NCI-H524 (cell line): Measurements from ENCODE around the gene XRCC1.
"Not testable (repeated sequence)": the region's sequence is repeated elsewhere in the genome, so short reads cannot be mapped to it uniquely, and the experiment has no call there.

ENCODE experiments used
- DNase-seq, 2 experiments: peaks; one replicate each; lab custom pipeline; 2025; lab: John Stamatoyannopoulos, UW

Gene XRCC1

DNA sequence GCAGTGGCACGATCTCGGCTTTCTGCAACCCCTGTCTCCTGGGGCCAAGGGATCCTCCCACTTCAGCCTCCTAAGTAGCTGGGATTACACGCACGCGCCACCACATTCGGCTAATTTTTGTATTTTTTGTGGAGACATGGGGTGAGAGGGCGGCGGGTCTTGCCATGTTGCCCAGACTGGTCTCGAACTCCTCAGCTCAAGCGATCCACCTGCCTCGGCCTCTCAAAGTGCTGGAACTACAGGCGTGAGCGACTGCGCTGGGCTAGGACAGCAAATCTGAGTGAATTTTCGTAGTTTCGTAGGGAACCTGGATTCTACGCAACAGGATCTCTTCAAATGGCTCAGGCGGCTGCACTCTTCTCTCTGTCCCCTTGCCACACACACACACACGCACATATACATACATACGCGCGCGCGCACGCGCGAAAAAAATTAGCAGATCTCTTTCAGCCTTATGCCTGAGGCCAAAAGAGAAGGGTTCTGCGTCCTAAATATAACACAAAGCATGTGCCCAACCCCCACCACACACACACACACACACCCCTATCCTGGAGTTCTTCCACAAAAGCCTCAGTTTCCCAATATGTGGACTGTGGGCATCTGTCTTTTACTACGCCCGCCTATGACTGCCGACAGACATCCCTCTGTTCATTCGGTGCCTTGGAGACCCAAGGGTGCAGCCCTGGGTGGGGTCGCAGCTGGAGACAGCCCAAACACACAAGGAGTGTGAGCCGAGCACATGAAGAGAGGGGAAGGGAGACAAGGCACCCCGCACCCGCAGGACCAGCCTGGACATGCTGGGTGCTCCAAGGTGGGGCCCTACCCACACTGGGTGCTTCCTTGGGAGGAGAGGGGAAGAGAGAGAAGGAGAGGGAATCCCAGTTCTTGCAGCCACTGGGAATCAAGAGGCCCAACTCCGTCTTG lies 890 bp upstream of the XRCC1 start:
- no peak for DNase-seq

DNA sequence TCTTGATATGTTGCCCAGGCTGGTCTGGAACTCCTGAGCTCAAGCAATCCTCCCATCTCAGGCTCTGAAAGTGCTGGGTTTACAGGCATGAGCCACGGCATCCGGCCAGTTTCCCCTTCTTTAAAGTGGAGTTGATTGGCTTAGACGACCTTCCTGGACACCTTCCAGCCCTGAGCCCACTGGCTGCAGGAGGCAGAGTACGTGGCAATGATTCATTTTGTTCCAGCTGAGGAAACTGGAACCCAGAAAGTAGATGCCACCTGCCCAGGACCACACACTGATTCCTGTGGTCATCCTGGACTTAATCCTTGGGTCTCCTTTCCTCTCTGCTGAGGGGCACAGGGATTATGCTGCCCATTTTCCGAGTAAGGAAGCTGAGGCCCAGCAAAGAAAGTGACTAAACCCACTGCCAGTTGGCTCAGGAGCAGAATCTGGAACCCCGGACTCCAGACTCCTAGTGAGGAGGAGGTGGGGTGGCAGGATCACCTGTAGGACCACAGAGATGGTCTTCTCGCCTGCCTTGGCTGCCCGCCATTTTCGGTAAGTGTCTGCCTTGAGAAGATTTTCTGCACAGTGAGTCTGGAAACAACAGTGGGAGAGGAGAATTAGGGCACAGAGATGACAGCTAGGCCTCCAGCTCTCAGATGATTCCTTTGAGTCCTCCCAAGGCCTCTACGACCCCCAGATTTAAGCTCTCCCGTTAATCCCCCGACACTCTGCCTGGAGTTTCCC lies 737 bp downstream of the XRCC1 start:
- no peak for DNase-seq

DNA sequence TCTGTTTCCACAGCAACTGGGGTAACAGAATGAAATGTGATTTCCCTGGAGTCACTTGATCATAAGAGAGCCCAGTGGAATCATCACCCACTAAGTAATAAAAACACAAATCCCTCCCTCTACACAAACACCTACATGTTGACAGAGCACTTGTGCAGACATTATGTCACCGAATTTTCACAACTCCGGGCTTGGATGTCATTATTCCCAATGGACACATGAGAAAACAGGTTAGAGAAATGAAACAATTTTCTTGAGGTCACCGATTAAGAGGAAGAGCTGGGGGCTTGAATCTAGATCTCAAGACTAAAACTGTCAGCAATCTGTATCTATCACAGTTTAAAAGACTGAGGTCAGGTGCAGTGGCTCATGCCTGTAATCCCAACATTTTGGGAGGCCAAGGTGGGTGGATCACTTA lies 3.1 kb downstream of the XRCC1 start:
- DNase-seq, result no peak

DNA sequence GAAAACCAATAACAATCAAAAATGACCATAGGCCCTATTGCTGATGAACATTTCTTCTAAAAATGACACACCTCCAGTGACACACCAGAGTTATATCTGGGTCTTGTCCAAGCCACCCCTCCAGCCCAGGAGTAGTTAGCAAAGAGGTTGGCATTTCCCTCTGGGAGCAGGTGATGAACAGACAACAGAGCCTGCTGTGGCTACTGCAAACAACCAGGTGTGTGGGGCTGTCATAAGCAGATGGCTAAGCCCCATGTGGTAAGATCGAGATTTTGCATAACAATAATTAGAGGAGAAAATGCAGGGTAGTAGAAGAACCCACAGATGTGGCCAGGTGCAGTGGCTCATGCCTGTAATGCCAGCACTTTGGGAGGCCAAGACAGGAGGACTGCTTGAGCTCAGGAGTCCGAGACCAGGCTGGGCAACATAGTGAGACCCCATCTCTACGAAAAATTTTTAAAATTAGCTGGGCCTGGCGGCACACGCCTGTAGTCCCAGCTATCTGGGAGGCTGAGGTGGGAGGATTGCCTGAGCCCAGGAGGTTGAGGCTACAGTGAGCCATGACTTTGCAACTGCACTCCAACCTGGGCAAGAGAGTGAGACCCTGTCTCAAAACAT lies 5.0 kb downstream of the XRCC1 start:
- peak in 1 of 2 experiments; percentile 60 for DNase-seq

DNA sequence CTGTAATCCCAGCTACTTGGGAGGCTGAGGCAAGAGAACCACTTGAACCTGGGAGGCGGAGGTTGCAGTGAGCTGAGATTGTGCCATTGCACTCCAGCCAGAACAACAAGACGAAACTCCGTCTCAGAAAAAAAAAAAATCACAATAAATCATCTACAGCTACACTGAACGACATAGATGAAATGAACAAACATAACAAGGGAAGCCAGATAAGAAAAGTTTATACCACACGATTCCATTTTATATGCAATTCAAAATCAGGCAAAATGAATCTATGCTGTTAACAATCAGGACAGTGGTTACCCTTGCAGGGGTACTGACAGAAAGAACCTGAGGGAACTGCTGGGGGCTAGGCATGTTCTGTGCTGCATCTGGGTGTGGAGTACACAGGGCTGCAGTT lies 5.7 kb downstream of the XRCC1 start:
- no peak for DNase-seq

DNA sequence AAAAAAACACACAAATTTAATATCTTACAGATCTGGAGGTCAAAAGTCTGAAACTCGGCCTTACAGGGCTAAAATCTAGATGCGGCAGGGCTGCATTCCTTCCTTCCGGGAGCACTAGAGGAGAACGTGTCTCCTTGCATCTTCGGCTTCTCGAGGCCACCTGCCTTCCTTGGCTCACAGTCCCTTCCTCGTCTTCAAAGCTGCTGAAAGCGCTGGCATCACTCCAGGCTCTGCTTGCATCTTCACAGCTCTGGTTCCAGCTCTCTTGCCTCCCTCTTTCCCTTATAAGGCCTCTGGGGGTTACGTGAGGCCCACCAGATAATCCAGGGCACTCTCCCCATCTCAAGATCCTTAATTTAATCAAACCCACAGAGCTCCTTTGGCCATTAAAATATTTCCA lies 10.5 kb downstream of the XRCC1 start:
- DNase-seq, result peak in 1 of 2 experiments; percentile 45

DNA sequence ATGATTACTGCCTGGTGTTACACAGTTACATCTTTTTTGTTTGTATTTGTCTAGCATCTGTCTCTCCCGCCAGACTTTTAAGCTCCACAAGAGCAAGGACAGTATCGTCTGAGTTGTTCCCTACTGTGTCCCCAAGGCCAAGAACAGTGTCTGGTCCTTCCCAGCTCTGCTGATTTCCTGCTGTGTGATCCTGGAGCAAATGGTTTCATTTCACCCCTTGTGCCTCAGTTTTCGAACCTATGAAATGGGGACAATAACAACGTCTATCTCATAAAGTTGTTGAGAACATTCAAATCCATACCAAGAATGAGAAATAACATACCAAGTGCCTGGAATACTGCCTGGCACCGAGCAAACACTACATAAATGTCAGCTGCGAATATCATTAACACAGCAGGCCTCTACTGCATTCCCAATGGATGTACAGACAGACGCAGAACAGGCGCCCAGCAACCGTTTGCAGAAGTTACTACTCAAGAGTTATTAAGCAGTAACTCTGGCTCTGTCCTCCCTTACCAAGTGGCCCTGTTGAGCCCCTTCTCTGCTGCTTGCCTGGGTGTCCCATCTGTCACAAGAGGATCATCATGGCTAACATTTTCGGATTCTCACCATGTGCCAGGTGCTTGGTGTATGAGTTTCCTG lies 11.4 kb downstream of the XRCC1 start:
- DNase-seq, result peak; percentile 53 to 72

DNA sequence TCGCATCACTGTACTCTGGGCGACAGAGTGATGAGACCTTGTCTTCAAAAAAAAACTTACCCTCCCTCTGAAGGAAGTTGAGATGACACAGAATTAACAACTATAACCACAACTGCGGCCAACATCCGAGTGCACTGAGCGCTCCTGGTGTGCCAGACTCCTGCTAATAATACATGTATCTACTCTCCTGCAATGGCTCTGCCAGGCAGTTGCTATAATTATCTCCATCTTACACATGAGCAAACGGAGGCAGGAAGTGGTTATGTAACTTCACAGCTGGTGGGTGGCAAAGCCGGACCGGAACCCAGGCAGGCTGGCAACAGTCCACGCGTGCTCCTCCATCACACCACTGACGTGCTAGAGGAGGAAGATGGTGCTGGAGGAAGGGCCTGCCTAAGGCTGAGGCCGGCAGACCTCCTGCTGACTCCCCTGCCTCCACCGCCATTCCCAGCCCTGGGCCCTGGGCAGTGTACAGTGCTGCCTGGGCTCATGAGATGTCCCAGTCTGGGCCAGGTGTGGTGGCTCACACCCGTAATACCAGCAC lies 12.6 kb downstream of the XRCC1 start:
- no peak for DNase-seq

DNA sequence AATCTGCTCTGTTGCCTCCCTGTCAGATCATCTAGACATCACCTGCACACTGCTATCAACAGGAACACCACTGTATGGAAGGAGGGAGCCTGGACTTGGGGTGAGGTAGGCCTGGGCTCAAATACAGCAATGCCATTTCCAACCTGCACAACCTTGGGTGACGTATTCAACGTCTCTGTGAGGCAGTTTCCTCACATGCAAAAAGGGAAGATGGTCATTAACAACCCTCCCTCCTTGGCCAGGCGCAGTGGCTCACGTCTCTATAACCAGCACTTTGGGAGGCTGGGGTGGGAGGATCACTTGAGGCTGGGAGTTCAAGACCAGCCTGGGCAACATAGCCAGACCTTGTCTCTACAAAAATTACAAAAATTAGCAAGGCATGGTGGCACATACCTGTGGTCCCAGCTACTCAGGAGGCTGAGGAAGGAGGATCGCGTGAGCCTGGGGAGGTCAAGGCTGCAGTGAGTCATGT lies 13.1 kb downstream of the XRCC1 start:
- no peak for DNase-seq

DNA sequence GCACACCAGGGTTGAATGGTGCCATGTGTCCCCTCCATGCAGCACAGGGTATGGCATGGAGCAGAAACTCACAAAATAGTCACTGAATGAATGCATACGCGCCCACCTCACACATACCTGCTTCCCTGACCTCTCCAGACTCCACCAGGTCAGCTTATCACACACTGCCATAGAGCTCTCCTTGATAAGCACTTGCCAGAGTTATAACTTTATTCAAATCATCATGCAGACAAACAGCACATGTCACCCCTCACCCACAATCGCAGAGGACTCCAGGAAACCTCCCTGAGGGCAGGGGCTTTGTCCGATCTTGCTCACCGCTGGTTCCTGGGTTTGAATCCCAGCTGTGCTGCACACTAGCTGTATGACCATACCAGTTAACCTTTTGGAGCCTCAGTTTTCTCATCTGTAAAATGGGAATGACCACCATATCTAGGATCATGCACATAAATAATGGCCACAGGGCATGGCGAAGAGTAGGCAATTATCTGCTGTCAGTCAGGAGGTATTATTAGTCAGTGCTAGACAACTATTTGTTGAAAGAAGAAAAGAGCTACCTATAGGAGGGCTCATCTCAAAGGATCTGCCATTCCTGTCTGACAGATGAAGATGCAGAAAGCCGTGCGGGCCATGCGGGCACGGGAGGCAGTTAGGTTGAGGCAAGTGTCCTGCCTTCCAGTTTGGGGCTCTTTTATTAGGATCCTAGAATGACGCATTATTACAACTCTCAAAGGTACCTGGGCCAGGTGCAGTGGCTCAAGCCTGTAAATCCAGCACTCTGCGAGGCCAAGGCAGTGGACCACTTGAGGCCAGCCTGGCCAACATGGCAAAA lies 14.0 kb downstream of the XRCC1 start:
- DNase-seq, result no peak

DNA sequence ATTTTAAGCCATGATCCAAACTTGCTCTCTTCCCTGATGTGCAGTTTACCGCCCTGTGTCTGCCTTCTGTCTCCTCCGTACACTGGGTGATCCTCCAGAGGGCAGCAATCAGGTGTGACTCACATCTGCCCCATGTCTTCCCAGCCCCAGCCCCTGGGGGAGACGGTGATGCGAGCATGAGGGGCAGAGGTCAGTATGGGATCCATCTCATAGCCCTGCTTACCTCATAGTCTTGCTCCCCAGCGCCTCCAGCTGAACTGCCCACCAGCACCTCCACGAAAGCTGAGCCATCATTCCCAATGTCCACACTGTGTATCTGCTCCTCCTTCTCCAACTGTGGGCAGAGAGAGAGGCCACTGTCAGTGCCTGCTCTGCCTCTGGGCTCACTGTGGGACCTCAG lies 14.6 kb downstream of the XRCC1 start:
- no peak for DNase-seq

DNA sequence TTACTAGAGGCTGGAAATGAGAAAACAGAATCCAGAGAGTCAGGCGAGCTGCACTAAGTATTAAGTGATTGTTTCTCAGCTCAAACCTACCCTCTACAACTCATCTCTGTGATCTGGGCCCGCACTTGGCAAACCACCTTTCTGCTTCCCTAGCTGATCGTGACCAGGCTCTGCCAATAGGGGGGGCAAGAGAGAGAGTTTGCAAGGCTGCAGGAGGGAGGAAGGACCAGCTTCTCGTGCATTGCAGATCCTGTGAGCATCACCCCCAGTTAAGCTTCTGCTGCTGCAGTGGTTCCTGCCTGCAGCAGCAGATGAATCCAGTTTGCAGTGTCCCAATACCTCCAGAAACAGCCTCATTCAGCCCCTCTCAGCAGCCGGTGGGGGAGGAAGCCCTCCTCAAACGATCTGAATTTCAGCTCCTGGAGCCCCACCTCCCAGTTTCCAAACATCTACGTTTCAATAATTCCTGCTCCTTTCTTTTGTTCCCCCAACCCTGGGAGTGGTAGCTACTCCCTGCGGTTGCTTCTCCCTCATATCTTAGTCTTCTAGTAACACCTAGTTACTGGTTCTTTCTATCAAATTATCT lies 20.0 kb downstream of the XRCC1 start:
- DNase-seq, result peak; percentile 30 to 61

DNA sequence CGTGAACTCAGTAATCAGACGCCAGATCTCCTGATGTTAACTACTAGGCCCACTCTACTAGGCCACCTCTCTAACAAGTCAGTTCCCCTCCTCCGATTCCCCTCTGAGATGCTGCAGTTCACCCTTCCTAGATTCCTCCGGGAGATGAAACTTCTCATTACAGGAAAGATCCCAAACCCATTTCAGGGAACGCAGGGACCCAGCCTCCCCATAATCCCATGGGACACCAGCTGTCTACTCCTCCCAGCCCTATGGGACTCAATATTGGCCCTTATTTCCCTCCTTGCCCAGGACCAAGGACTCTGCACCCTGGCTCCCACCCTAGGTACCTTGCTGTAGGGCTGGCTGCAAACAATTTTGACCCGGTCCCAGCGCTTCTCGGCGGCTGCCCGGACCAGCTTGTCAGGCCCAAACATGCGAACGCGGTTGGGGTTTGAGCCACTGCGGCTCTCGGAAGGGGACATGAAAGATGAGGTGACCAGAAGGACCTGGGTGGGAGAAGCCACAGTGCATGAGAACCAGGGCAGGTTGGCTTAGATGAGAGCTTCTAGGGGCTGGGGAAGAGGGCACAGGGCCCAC lies 20.9 kb downstream of the XRCC1 start:
- no peak for DNase-seq

DNA sequence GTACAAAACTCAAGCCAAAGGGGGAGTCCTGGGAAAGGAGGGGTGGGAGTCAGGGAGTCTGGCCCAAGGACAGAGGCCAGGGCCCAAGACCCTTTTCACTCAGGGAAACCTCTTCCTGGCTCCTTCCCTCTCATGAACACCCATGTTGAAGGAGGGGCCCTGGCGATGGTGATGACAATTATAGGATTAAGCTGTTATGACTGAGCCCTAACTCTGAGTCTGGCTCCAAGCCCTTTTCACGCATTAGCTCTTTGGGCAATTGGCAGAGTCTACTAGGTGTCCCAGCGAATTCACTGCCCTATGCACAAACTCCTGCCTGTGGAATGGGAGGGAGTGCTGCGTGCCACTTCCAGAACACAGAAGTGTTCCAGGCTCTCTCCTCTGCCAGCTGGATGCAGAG lies 21.7 kb downstream of the XRCC1 start:
- peak; percentile 60 to 64 for DNase-seq

DNA sequence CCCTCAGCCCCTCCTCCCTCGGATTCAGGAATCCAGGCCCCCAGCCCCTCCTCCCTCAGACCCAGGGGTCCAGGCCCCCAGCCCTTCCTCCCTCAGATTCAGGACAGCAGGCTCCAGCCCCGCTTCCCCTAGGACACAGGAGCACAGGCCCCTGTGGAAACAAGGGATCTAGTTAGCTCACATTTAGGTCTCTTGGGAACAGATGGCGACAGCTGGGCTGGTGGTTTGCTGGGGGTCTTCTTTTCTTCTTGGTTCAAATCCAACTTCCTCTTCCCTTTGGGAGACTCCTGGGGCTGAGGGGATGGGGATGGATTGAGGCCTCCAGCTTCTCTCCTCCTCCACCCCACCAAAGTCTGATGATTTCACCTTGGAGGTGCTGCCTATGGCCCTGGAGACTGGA lies 22.7 kb downstream of the XRCC1 start:
- peak; percentile 71 to 86 for DNase-seq

DNA sequence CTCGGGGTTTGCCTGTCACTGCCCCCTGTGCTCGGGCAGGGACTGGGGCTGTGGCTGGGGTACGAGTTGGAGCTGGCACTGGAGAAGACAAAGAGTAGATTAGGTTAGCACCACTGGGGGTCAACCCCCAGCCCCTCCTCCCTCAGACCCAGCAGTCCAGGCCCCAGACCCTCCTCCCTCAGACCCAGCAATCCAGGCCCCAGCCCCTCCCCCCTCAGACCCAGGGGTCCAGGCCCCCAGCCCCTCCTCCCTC lies 23.2 kb downstream of the XRCC1 start:
- DNase-seq, result no peak

DNA sequence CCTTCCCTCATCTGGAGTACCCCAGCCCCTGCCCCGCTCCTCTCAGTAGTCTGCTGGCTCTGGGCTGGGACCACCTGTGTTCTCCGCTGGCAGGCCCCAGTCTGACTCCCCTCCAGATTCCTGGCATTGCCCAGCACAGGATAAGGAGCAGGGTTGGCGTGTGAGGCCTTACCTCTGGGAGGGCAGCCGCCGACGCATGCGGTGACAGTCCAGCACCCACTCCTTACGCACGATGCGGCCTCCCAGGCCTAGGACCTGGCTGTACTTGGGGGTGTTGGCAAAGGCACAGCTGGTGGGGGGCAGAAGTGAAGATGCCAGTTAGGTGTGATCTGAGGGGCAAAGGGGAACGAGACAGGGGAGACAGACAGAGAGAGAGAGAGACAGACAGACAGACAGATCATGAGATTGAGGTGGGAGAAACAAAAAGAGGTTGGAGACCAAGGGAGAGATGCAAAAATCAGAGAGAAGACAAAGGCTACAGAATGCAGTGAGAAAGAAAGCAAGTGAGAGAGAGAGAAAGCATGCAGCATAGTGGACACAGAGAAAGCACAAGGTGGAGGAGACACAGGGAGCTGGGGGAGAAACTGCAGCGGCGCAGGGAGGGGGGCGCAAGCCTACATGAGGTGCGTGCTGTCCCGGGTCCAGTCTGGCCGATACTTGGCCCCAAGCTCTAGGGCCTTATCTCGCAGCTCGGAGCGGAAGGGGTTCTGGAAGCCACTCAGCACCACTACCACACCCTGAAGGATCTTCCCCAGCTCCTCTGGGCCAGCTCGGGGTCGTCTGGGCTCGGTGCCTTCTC lies 23.7 kb downstream of the XRCC1 start:
- DNase-seq, result no peak

DNA sequence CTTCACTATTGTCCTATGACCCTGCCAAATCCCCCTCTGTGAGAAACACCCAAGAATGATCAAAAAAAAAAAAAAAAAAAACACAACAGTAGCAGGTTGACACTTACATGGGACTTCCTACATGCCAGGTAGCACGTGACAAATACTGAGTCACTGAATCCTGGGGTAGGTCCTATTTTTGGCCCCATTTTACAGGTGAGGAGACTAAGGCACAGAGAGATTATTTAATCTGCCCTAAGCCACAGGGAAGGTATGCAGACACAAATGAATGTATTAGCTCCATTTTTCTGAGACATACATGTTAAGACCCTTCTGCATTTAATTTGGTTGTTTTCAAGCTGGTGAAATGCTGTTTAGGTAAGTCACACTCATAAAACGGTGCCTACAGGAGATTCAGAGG lies 26.6 kb downstream of the XRCC1 start:
- DNase-seq, result no peak

DNA sequence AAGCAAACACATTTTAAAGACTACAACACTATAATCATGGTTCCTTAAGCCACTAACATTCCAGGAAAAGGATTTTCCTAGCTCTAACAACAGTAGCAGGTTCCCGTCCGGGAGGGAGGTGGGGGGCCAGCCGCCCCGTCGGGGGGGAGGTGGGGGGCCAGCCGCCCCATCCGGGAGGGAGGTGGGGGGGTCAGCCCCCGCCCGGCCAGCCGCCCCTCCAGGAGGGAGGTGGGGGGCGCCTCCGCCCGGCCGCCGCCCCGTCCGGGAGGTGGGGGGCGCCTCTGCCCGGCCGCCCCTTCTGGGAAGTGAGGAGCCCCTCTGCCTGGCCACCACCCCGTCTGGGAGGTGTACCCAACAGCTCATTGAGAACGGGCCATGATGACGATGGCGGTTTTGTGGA lies 27.4 kb downstream of the XRCC1 start:
- not testable (repeated sequence) for DNase-seq

DNA sequence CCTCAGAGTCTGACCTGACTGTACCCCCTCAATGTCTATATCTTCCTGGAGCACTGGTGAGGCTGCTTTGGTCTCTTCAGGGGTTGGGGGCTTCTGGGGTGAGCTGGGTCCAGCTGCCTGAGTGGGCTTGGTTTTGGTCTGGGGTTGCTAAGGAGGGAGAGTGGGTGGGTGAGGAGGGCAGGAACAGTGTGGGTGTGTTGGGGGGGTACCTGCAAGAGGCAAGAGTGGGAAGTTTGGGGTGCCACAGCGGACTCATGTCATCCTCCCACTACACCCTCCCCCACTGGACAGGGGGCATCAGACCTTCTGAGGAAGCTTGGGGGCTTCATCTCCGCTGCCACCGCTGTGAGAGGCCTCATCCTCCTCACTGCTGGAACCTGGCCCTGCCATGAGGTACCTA lies 28.7 kb downstream of the XRCC1 start:
- DNase-seq, result no peak
